Measurements from ENCODE around the gene ADRA2B. TPM values are rescaled to one million over a fixed set of nuclear protein-coding genes. Genes with fewer than 3 reads are reported as not detected.

The ADRA2B gene
- total RNA-seq, 1 experiment from 2014 or later = not detected

GRCh38 chr2:96118698-96119388 lies 2.5 kb upstream of the ADRA2B start:
- DNase-seq (ENCODE audit: low read depth) = no peak

GRCh38 chr2:96117701-96118588 lies 1.6 kb upstream of the ADRA2B start:
- no peak for DNase-seq (ENCODE audit: low read depth)

GRCh38 chr2:96116879-96117533 lies 635 bp upstream of the ADRA2B start:
- DNase-seq (ENCODE audit: low read depth) = peak; percentile 6

- no peak for DNase-seq (ENCODE audit: low read depth)
Measured at GRCh38 chr2:96115631-96116423, 544 bp downstream of the ADRA2B start.

DNA sequence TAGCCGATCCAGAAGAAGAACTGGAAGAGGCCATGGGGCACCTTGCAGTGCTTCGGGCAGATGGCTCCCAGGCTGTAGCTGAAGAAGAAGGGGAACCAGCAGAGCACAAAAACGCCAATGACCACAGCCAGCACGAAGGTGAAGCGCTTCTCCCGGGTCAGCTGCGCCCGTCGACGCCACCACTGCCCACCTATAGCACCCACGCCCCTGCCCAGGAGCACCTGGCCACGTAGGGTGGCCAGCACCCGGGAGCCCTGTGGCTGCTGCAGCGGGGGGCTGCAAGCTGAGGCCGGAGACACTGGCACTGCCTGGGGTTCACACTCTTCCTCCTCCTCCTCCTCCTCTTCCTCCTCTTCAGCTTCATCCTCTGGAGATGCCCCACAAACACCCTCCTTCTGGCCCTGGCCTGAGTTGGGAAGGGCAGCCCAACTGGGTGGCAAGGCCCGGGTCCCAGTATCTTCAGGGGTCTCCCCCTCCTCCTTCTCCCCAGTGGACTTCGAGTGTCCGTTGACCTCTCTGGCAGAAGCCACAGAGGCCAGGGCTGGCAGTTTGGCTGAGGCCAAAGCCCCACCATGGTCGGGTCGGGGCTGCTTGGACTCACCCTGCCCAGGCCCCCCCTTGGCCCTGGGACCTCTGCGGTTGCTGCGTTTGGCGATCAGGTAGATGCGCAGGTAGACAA lies 1.3 kb downstream of the ADRA2B start:
- no peak for DNase-seq (ENCODE audit: low read depth)

DNA sequence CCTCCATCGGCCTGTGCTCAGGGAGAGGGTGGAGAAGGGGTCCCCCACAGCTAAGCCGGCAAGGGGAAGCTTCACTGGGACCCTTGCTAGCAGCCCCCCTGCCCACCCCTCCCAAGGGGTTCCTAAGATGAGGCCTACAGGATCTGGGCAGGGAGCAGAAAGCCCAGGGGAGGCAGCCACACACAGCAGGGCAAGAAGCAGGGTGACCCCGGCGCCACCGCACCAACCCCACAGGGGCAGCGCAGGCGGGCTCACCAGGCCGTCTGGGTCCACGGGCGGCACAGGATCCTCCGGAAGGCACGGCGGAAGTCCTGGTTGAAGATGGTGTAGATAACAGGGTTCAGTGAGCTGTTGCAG lies 1.8 kb downstream of the ADRA2B start:
- no peak for DNase-seq (ENCODE audit: low read depth)

- DNase-seq (ENCODE audit: low read depth) = no peak
Measured at GRCh38 chr2:96113951-96114350, 2.4 kb downstream of the ADRA2B start.

GRCh38 chr2:96113367-96113677 lies 3.0 kb downstream of the ADRA2B start:
- no peak for DNase-seq (ENCODE audit: low read depth)

- DNase-seq (ENCODE audit: low read depth) = no peak
Measured at GRCh38 chr2:96112501-96113366, 3.6 kb downstream of the ADRA2B start.

DNA sequence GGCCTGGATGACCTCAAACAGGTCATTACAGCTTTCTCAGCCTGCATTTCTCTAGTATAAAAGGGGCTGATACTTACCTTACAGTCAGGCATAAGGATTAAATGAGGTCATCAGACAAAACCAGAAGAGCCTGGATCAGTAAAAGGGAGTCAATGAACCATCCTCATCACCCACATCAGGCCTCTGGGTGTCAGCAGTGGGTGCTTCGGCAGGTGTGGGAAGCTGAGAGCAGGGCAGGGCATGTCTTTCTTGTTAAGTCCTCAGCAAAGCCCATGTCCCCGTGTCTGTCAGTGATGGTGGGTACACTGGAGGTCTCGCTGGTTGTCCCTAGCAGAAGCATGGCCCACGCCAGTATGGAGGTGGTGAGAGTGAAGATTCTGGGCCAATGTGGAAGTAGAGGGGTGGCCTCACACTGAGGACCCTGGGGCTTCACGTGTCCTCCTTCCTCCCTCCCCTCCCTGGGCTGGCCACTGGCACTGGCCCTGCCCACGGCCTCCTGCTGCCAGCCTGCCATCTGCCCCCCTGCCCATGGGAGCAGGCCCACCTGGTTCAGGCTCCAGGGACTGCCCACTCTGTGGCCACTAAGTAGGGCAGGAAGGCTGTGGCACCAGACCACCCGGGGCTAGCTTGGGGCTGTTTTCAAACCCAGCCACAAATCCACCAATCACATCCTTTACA lies 4.4 kb downstream of the ADRA2B start:
- no peak for DNase-seq (ENCODE audit: low read depth)

- no peak for DNase-seq (ENCODE audit: low read depth)
Measured at GRCh38 chr2:96111257-96111640, 5.1 kb downstream of the ADRA2B start.

- no peak for DNase-seq (ENCODE audit: low read depth)
Measured at GRCh38 chr2:96110621-96111256, 5.6 kb downstream of the ADRA2B start.

DNA sequence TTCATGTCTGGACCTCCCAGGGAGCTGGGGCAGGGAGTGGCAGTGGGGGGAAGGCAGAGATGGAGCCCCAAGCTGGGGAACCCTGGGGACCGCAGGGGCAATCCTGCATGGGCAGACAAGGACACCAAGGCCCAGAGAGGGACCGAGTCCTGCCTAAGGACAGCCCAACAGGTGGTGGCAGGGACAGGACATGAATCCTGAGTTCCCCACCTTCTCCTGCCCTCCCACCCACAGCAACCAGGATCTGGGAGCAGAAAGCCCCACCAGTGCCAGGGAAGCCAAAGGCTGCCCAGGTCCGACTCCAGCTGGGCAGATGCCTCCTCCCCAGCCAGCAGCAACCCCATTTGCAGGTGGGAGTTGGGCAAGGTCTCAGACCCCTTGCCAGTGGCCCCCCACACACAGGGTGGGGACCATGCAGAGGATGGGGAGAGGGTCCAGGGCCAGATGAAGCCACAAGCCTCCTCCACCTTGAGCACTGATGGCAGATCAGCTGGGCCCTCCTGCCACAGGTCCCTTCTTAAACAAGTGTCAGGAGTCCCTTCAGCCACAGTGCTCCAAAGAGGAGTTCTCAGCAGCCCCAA lies 6.3 kb downstream of the ADRA2B start:
- DNase-seq (ENCODE audit: low read depth) = no peak

GRCh38 chr2:96109361-96109680 lies 7.0 kb downstream of the ADRA2B start:
- no peak for DNase-seq (ENCODE audit: low read depth)

GRCh38 chr2:96108541-96109360 lies 7.6 kb downstream of the ADRA2B start:
- no peak for DNase-seq (ENCODE audit: low read depth)

DNA sequence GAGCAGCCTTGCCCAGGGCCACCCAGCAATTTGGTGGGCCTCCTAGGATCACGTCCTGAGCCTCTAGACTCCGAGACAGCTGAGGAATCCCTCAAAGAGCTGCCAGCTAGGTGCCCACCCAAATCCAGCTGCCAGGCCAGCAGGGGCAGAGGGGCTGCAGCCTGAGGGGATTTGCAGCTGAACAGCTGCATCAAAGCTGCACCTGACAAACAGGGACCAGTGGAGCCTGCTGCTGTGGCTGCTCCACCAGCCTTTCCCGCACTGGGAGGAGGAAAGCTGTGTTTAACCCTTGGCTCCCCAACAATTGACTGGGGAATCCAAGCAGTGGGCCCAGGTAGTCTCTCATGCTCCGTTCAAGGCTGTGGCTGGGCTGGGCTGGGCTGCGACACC lies 8.2 kb downstream of the ADRA2B start:
- DNase-seq (ENCODE audit: low read depth) = no peak

DNA sequence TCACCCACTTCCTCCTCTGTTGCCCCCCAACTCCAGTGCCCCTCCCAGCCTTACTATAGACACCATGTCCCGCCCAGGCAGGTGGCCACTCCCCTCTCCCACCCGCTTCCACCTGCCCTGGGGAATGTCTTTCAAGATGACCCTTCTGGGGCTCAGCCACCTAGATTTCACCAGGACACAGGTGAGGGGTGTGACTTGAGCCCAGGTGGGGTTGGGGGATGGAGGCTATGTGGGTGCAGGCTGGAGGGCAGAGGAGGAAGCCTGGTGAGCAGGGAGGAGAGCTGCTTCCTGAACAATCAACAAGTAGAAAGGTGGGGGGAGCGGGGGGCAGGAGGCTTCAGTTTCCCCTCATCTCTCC lies 8.7 kb downstream of the ADRA2B start:
- no peak for DNase-seq (ENCODE audit: low read depth)

DNA sequence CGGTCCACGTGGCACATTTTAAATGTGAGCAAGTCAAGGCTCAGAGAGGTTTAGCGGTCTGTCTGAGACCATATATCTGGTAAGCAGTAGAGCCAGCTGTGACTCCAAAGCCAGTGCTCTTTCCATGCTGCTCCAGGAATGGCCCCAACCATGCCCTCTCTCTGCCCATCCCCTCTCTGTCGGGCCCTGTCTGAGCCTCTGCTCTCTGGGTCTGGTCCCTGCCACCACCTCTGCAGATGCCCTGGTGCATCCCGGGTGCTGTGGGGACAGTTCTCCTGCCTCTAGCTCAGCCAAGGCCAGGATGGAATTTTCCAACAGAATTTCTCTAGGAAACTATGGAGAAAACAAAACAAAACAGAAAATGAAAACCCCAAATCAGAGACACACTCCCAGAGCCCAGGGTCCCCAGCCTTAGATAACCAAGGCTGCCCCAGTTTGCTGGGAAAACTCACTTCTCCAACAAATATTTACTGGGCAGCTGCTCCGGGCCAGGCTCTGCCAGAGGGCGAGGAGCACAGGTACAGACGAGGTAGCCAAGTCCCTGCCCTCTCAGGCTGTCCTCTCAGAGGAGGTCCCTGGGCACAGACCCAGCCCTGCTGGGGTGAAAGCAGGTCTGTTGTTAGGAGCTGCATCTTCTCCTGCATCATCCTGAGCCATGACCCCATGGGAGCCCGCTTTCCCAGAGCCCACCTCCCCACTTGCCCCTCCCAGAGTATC lies 9.2 kb downstream of the ADRA2B start:
- no peak for DNase-seq (ENCODE audit: low read depth)
